Testis (tissue), 2 donors: ENCODE results near the gene NOX5.

Source experiments
- CTCF ChIP-seq, 3 experiments: fragments of 450-650 bp in 2 of 3; fragments of 200-600 bp in 1 of 3; sonication (generic) in 1 of 3; IDR thresholded peaks; one replicate each; pipeline ENCODE4 v1.5.1; 2016 to 2019; ENCODE audit warnings: antibody characterized with exemption in 3 of 3, mild to moderate bottlenecking in 2 of 3, moderate library complexity in 1 of 3
- POLR2A ChIP-seq: fragments of 450-650 bp; IDR thresholded peaks from one replicate; pipeline ENCODE4 v1.6.1; 2017; ENCODE audit warnings: antibody characterized with exemption, mild to moderate bottlenecking, moderate library complexity

GRCh38 chr15:69045802-69046201 is 31.3 kb downstream of the NOX5 start:
- no peak for TF ChIP-seq CTCF (IDR thresholded peaks at IDR 0.05)
- no peak for TF ChIP-seq POLR2A
